KMS-11 (cell line): ENCODE results near the gene SELPLG.

Experiments used
- H2AFZ ChIP-seq: fragments of 200-600 bp; sonication (generic); 2 replicates; pipeline ENCODE4 v1.6.1; 2016; ENCODE audit warnings: antibody characterized with exemption, mixed run types, low read depth
- H3K27ac ChIP-seq: fragments of 200-600 bp; sonication (generic); 2 replicates; pipeline ENCODE4 v1.6.1; 2016; ENCODE audit warnings: mild to moderate bottlenecking, mixed run types
- H3K27me3 ChIP-seq: fragments of 200-600 bp; sonication (generic); 2 replicates; pipeline ENCODE4 v1.6.1; 2017; ENCODE audit warnings: mild to moderate bottlenecking, low read depth, mixed run types, moderate library complexity; ENCODE audit not compliant: insufficient read depth
- H3K36me3 ChIP-seq: fragments of 200-600 bp; sonication (generic); 2 replicates; pipeline ENCODE4 v1.6.1; 2017; ENCODE audit warnings: mild to moderate bottlenecking, mixed run types; ENCODE audit not compliant: insufficient read depth
- H3K4me1 ChIP-seq: fragments of 200-600 bp; sonication (generic); 2 replicates; pipeline ENCODE4 v1.6.1; 2016; ENCODE audit warnings: mild to moderate bottlenecking, low read depth, mixed run types; ENCODE audit not compliant: poor library complexity, severe bottlenecking
- H3K4me2 ChIP-seq: fragments of 200-600 bp; sonication (generic); 2 replicates; pipeline ENCODE4 v1.7.0; 2016; ENCODE audit warnings: mild to moderate bottlenecking, mixed run types
- H3K4me3 ChIP-seq: fragments of 200-600 bp; sonication (generic); IDR thresholded peaks from 2 replicates; pipeline ENCODE4 v1.6.1; 2017; ENCODE audit warnings: low read depth, low read length, mixed read lengths; ENCODE audit not compliant: insufficient read depth
- H3K79me2 ChIP-seq: fragments of 200-600 bp; sonication (generic); 2 replicates; pipeline ENCODE4 v1.6.1; 2016; ENCODE audit warnings: low read depth, mixed run types; ENCODE audit not compliant: insufficient read depth
- H3K9ac ChIP-seq: fragments of 200-600 bp; sonication (generic); 2 replicates; pipeline ENCODE4 v1.6.1; 2016; ENCODE audit warnings: mild to moderate bottlenecking, mixed run types
- H4K20me1 ChIP-seq: fragments of 200-600 bp; sonication (generic); 2 replicates; pipeline ENCODE4 v1.6.1; 2016; ENCODE audit warnings: mild to moderate bottlenecking, mixed run types; ENCODE audit not compliant: insufficient read depth
- TF ChIP-seq, protein P1 (sequence below): fragments of 200-600 bp; sonication (generic); conservative IDR thresholded peaks from 2 replicates; pipeline ENCODE4 v1.6.1; 2017; ENCODE audit warnings: low read depth, mild to moderate bottlenecking, antibody characterized with exemption, low read length, moderate library complexity, mixed read lengths

The SELPLG gene, protein sequence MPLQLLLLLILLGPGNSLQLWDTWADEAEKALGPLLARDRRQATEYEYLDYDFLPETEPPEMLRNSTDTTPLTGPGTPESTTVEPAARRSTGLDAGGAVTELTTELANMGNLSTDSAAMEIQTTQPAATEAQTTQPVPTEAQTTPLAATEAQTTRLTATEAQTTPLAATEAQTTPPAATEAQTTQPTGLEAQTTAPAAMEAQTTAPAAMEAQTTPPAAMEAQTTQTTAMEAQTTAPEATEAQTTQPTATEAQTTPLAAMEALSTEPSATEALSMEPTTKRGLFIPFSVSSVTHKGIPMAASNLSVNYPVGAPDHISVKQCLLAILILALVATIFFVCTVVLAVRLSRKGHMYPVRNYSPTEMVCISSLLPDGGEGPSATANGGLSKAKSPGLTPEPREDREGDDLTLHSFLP

DNA sequence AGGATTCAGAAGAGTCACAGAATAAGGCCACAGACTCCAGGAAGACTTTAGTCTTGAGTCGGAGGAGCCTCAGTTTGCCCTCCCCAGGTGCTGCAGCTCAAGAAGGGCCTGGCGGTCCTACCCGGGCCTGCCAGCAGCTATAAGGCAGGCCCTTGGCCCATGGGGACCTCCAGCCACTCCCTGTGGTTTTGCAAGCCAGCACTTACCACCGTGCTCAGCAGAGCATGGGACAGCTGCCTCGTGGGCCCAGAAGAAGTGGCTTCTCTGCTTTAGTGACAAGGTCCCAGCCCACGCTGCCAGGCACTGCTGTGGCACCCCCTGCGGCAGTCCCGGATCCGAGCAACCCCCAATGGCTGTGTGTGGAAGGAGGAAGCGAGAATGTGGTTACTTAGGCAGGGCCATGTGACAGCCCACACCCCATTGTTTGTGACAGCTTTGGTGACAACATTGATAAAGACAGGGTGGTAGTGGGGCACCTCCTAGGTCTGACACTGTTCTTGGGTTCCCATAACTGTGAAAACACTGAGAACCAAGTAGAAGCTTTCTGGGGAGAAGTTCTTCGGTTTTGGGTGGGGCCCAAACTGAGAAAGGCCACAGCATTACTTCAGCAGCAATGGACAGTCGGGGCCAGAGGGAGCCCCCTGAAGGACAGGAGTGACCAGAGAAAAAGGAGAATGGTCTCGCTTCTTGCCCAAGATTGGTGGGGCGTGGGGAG, at the start of gene SELPLG:
SELPLG (minus strand) TSS at position 361 of the 715 bp plus-strand sequence. CDS start 9,587 bp downstream, outside the sequence.
- H3K27ac ChIP-seq, result peak within 1 kb of the TSS; percentile 99
- no peaks in the 10 kb centered on the region for H4K20me1 ChIP-seq
- H3K4me1 ChIP-seq, result peaks cover 79% of the 10 kb centered on the region
- H3K36me3 ChIP-seq, result no peaks in the 10 kb centered on the region
- H3K9ac ChIP-seq, result peak within 1 kb of the TSS; percentile 92
- peaks cover 54% of the 10 kb centered on the region for H3K79me2 ChIP-seq
- H2AFZ ChIP-seq, result no peak within 1 kb of the TSS
- peak within 1 kb of the TSS; percentile 94 for H3K4me2 ChIP-seq
- no peak within 1 kb of the TSS for H3K4me3 ChIP-seq
- TF ChIP-seq, protein P1, sequence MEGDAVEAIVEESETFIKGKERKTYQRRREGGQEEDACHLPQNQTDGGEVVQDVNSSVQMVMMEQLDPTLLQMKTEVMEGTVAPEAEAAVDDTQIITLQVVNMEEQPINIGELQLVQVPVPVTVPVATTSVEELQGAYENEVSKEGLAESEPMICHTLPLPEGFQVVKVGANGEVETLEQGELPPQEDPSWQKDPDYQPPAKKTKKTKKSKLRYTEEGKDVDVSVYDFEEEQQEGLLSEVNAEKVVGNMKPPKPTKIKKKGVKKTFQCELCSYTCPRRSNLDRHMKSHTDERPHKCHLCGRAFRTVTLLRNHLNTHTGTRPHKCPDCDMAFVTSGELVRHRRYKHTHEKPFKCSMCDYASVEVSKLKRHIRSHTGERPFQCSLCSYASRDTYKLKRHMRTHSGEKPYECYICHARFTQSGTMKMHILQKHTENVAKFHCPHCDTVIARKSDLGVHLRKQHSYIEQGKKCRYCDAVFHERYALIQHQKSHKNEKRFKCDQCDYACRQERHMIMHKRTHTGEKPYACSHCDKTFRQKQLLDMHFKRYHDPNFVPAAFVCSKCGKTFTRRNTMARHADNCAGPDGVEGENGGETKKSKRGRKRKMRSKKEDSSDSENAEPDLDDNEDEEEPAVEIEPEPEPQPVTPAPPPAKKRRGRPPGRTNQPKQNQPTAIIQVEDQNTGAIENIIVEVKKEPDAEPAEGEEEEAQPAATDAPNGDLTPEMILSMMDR, result no peak
- no peaks in the 10 kb centered on the region for H3K27me3 ChIP-seq

DNA sequence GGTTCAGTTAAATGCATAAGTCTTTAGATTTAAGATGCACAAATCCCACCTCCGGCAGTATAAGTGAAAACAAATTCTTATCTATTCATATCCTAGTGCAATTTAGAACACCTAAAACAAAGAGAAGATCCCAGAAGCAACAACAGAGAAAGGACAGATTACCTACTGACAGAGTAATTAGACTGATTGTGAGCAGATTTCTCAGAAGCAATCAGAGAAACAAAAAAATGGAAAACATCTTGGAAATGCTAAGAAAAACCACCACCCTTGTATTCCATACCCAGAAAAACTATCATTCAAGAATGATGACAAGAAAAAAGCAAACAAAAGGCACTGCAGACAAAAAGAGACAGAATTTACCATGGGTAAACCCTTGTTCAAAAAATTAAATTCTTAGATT, 47.6 kb upstream of the SELPLG start:
- Histone ChIP-seq H4K20me1 (no peaks in the 10 kb centered on the region), H3K4me2 (0 out of 2 replicates have a peak overlapping the region, but pooled peaks have one; percentile 29), H3K27ac (no peak overlapping the region; the same call in 1 of the 2 replicates), H3K4me3 (no peak overlapping the region), H3K9ac (no peak overlapping the region), H3K4me1 (peaks cover 97% of the 10 kb centered on the region), H3K79me2 (peaks cover 80% of the 10 kb centered on the region; the same call in 1 of the 2 replicates), H3K36me3 (no peaks in the 10 kb centered on the region; the same call in 1 of the 2 replicates), H3K27me3 (no peaks in the 10 kb centered on the region), H2AFZ (no peak overlapping the region)
- TF ChIP-seq, protein P1, result no peak

DNA sequence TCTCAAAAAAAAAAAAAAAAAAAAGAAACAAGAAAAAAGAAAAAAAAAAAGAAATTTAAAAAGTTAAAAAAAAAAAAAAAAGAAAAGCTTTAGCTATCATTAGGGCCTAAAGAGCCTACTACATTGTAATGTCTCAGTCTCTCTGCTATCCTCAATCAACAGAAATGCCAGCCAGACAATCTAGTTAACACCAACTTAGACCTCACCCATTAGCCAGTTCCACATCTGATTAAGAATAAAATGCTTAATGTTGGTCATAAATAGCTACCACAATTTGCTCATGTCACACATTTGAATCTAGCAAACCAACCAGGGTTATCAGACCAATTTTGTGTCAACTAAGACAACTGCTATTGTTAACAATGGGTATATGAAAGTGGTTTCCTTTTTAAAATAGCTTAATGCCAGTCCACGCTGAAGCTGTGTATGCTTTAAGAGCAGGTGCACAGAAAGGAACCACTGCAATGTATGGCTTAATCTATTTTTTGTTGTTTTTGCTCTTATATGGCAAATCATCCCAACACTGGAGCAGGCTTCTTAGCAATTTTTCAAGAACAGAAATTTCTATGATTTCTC, 45.5 kb upstream of the SELPLG start:
- TF ChIP-seq, protein P1, result no peak
- H2AFZ ChIP-seq, result no peak overlapping the region
- H3K4me2 ChIP-seq, result peak overlapping the region; percentile 61
- H3K4me1 ChIP-seq, result peaks cover 83% of the 10 kb centered on the region
- no peaks in the 10 kb centered on the region; the same call in 1 of the 2 replicates for H3K36me3 ChIP-seq
- H3K9ac ChIP-seq, result peak overlapping the region; percentile 17; the same call in 1 of the 2 replicates
- H3K4me3 ChIP-seq, result no peak overlapping the region
- no peaks in the 10 kb centered on the region for H4K20me1 ChIP-seq
- H3K27me3 ChIP-seq, result no peaks in the 10 kb centered on the region
- peak overlapping the region; percentile 64 for H3K27ac ChIP-seq
- peaks cover 68% of the 10 kb centered on the region; the same call in 1 of the 2 replicates for H3K79me2 ChIP-seq

DNA sequence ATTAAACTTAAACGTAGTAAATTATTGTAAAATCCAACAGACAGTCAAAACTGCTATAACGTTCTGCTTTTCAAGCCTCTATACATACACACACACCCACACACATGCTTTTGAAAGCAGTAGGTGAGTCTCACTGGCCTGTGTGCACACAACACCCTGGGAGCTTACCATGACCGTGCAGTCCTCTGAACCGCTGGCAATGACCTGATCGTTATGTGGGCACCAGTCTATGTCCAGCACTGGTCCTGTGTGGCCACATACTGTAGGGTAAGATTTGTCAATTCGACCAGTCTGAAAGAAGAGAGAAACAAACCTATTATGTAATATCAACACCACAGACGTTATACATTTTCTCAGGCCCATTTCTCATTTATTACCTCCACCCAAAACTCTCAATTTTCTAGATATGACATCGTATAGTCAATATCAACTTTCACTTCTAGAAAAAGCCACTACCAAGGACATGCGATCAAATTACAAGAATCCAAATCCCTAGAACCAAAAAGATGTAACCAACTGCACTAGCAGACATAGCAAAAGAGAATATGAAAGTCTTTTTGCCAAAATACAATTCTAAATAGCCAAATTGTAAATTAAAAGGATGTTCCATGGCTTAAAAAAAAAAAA, 44.5 kb upstream of the SELPLG start:
- no peak overlapping the region for H3K9ac ChIP-seq
- peaks cover 58% of the 10 kb centered on the region; the same call in 1 of the 2 replicates for H3K79me2 ChIP-seq
- no peaks in the 10 kb centered on the region for H4K20me1 ChIP-seq

More for the DNA sequence above, 44.5 kb upstream of the SELPLG start:
- no peaks in the 10 kb centered on the region; the same call in 1 of the 2 replicates for H3K36me3 ChIP-seq
- H3K27ac ChIP-seq, result peak overlapping the region; percentile 64; the same call in 1 of the 2 replicates
- H3K4me3 ChIP-seq, result no peak overlapping the region
- H3K27me3 ChIP-seq, result no peaks in the 10 kb centered on the region
- H2AFZ ChIP-seq, result no peak overlapping the region
- TF ChIP-seq, protein P1, result no peak
- peaks cover 73% of the 10 kb centered on the region for H3K4me1 ChIP-seq
- H3K4me2 ChIP-seq, result peak overlapping the region; percentile 26
